Tibial nerve (tissue), 4 donors: ENCODE measurements around the gene FBXW2. TPM values are rescaled to one million over a fixed set of nuclear protein-coding genes. Genes with fewer than 3 reads are reported as not detected.

Experiments
- DNase-seq, 2 donors: peaks; one replicate each; pipeline ENCODE4 v3.0.0-alpha.2; 2019; ENCODE audit warnings: low spot score in 2 of 2
- H3K27ac ChIP-seq, 4 donors: fragments of 200-600 bp; sonication (generic) in 3 of 4; one replicate each; pipeline ENCODE4 v1.5.1; 2017 to 2019; ENCODE audit warnings: mild to moderate bottlenecking in 1 of 4
- H3K27me3 ChIP-seq, 2 donors: fragments of 200-600 bp; sonication (generic) in 1 of 2; one replicate each; pipeline versions ENCODE4 v1.5.1 to v1.6.0; 2017 to 2019
- H3K36me3 ChIP-seq, 3 donors: fragments of 200-600 bp; sonication (generic); one replicate each; pipeline ENCODE4 v1.5.1; 2018 to 2019
- H3K4me1 ChIP-seq, 4 donors: fragments of 200-600 bp; sonication (generic) in 3 of 4; one replicate each; pipeline ENCODE4 v1.5.1; 2017 to 2019
- H3K4me3 ChIP-seq, 4 donors: fragments of 200-600 bp; sonication (generic) in 3 of 4; one replicate each; pipeline ENCODE4 v1.5.1; 2017 to 2019; ENCODE audit warnings: mild to moderate bottlenecking in 1 of 4, moderate library complexity in 1 of 4
- H3K9me3 ChIP-seq, 4 donors: fragments of 200-600 bp; sonication (generic) in 3 of 4; one replicate each; pipeline ENCODE4 v1.5.1; 2017 to 2019
- EP300 ChIP-seq, 2 donors: sonication (generic); formaldehyde crosslinking; IDR thresholded peaks; one replicate each; pipeline ENCODE4 v1.6.1; 2017; ENCODE audit warnings: antibody characterized with exemption in 2 of 2, mild to moderate bottlenecking in 1 of 2
- POLR2A ChIP-seq, 2 donors: fragments of 450-650 bp; IDR thresholded peaks; one replicate each; pipeline ENCODE4 v1.6.1; 2017; ENCODE audit warnings: antibody characterized with exemption in 2 of 2, mild to moderate bottlenecking in 2 of 2, moderate library complexity in 2 of 2
- WGBS, 2 donors: methylation state at CpG; one replicate each; pipeline ENCODE4 v1.1.5; 2018; 5-methylcytosine and 5-hydroxymethylcytosine counted together
- total RNA-seq, 4 donors: library from RNA; depleted of rRNA; stranded (reverse); fragments of >200 nt; gene quantifications; one replicate each; pipeline ENCODE4 v1.1.0, GENCODE V29; 2016
- TF ChIP-seq, protein P1 (sequence below), 5 experiments: fragments of 200-600 bp in 3 of 5; fragments of 450-650 bp in 2 of 5; sonication (generic) in 3 of 5; IDR thresholded peaks; one replicate each; pipeline ENCODE4 v1.5.1; 2016 to 2019; ENCODE audit warnings: antibody characterized with exemption in 5 of 5, mild to moderate bottlenecking in 3 of 5, moderate library complexity in 2 of 5

The FBXW2 gene
- total RNA-seq, 4 donors from 2014 or later: 33.9 to 56.6 (median 45.7) TPM

DNA sequence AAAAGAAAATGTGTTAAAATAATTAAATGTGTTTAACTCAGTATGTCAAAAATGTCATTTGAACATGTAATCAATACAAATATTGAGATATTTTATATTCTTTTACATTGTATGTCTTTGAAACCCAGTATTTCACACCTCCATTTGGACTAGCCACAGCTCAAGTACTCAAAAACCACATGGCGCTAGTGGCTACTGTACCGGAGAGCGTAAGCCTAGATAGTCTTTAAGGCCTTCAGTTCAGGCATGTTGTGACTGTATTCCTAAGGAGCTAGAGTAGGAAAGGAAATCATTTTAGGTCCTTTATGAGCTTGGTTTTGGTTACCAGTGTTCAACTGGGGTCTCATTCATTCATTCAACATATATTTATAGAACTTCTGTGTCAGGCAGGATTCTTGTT is 12.8 kb downstream of the FBXW2 start:
- TF ChIP-seq, protein P1, sequence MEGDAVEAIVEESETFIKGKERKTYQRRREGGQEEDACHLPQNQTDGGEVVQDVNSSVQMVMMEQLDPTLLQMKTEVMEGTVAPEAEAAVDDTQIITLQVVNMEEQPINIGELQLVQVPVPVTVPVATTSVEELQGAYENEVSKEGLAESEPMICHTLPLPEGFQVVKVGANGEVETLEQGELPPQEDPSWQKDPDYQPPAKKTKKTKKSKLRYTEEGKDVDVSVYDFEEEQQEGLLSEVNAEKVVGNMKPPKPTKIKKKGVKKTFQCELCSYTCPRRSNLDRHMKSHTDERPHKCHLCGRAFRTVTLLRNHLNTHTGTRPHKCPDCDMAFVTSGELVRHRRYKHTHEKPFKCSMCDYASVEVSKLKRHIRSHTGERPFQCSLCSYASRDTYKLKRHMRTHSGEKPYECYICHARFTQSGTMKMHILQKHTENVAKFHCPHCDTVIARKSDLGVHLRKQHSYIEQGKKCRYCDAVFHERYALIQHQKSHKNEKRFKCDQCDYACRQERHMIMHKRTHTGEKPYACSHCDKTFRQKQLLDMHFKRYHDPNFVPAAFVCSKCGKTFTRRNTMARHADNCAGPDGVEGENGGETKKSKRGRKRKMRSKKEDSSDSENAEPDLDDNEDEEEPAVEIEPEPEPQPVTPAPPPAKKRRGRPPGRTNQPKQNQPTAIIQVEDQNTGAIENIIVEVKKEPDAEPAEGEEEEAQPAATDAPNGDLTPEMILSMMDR (IDR thresholded peaks at IDR 0.05): no peak
- TF ChIP-seq POLR2A (IDR thresholded peaks at IDR 0.05): no peak
- TF ChIP-seq EP300 (IDR thresholded peaks at IDR 0.05): no peak

DNA sequence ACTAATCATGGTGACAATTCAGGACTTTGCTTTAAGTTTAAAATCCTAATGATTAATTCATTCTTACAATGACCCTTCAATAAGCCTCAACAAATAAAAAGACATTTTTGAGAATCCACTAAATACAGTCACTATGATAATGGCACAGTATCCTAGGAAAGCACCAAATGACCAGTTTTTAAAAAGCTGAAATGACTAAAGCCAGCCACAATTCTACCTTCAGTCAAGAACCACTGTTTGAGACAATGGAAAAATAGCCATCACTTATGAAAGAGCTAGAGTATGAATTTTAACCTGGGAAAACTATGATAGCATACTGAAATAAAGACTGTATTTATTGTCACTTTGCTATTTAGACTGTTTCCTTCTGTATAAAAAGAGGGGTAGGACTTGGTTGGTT is 14.0 kb downstream of the FBXW2 start:
- H3K36me3 ChIP-seq: peaks cover 0 to 59% (median 2%) of the 10 kb centered on the region in 3 donors
- H3K9me3 ChIP-seq: no peaks in the 10 kb centered on the region
- H3K4me1 ChIP-seq: peaks cover 0 to 15% (median 2%) of the 10 kb centered on the region in 4 donors
- H3K27me3 ChIP-seq: no peaks in the 10 kb centered on the region
- no peak for DNase-seq
- H3K4me3 ChIP-seq: no peak overlapping the region
- no peak overlapping the region for H3K27ac ChIP-seq
- TF ChIP-seq POLR2A (IDR thresholded peaks at IDR 0.05) (no peak), EP300 (IDR thresholded peaks at IDR 0.05) (no peak)
- TF ChIP-seq, protein P1 (IDR thresholded peaks at IDR 0.05): no peak

More for the DNA sequence above, 12.8 kb downstream of the FBXW2 start:
- Histone ChIP-seq H3K9me3 (no peaks in the 10 kb centered on the region), H3K27me3 (no peaks in the 10 kb centered on the region), H3K36me3 (peaks cover 0 to 56% (median 2%) of the 10 kb centered on the region in 3 donors), H3K4me3 (no peak overlapping the region), H3K27ac (no peak overlapping the region), H3K4me1 (peaks cover 0 to 17% (median 2%) of the 10 kb centered on the region in 4 donors)
- 94 to 99% methylated on average over 3 of the region's 3 CpGs for whole genome bisulfite sequencing, 2 donors
- no peak for DNase-seq

DNA sequence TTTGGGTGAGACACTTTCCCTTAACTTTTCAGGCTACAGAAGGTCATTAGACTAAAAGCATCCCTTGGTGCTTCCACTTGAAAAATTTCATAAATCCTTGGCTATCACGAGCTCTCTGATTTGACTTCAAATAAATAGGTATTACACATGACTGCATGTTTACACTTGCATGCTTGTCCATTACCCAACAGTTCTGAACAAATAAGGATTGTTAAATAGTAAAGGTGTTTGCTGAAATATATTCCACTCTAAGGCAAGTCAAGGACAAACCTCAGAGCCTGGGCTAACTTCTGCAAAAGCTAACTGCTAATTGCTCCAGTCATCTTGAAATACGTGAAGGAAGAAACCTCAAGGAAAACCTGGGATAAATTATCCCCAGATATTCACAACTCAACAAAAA is 14.5 kb downstream of the FBXW2 start:
- Histone ChIP-seq H3K27ac (no peak overlapping the region), H3K9me3 (no peaks in the 10 kb centered on the region), H3K4me3 (no peak overlapping the region), H3K36me3 (peaks cover 0 to 62% (median 2%) of the 10 kb centered on the region in 3 donors), H3K4me1 (peaks cover 0 to 10% (median 2%) of the 10 kb centered on the region in 4 donors), H3K27me3 (no peaks in the 10 kb centered on the region)
- WGBS, 2 donors: 70 to 81% methylated on average over 2 of the region's 2 CpGs
- no peak for DNase-seq
- TF ChIP-seq, protein P1 (IDR thresholded peaks at IDR 0.05): no peak
- TF ChIP-seq POLR2A (IDR thresholded peaks at IDR 0.05): no peak
- TF ChIP-seq EP300 (IDR thresholded peaks at IDR 0.05): no peak

DNA sequence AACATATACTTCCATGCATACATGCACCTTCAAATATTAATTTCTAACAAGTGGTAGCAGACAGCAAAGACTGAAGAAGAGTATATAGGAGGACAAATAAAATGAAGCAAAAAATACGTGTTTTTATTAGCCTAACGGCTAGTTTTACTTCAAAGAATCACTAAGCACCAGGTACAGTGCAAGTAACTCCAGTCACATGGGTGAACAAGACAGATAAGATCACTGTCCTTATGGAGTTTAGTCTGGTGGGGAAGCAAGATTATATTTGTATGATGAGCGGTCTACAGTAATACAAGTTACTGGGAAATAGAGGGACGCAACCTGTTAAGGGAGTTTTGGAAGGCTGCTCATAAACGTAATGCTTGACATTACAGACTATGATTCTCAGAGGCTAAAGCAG is 16.0 kb downstream of the FBXW2 start:
- Histone ChIP-seq H3K9me3 (no peaks in the 10 kb centered on the region), H3K4me3 (no peak overlapping the region), H3K36me3 (peaks cover 0 to 74% (median 2%) of the 10 kb centered on the region in 3 donors), H3K27me3 (no peaks in the 10 kb centered on the region), H3K4me1 (no peaks in the 10 kb centered on the region), H3K27ac (no peak overlapping the region)
- WGBS, 2 donors: 92 to 93% methylated on average over 5 of the region's 5 CpGs
- TF ChIP-seq, protein P1 (IDR thresholded peaks at IDR 0.05): no peak
- TF ChIP-seq EP300 (IDR thresholded peaks at IDR 0.05) (no peak), POLR2A (IDR thresholded peaks at IDR 0.05) (no peak)
- no peak for DNase-seq

DNA sequence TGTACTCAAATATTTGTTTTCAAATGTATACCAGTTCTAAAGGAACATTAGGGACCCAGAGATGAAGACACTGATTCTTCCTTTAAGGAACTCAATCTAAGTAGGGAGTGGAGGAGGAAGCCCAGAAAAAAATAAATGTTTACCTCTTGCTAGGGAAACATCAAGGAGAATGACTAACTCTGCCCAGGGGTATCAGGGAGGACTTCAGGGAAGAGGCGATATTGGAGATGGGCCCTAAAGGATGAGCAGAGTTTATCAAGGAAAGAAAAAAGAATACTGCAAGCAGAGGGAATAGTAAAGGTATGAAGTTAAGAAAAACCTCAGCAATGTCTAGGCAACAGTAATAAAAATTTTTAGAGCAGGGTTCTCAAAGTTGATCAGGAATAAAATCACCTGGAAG is 16.4 kb downstream of the FBXW2 start:
- 93 to 98% methylated on average over 1 of the region's 1 CpG for WGBS, 2 donors
- Histone ChIP-seq H3K27ac (no peak overlapping the region), H3K36me3 (peaks cover 0 to 73% (median 2%) of the 10 kb centered on the region in 3 donors), H3K9me3 (no peaks in the 10 kb centered on the region), H3K4me1 (no peaks in the 10 kb centered on the region), H3K27me3 (no peaks in the 10 kb centered on the region), H3K4me3 (no peak overlapping the region)
- TF ChIP-seq EP300 (IDR thresholded peaks at IDR 0.05) (no peak), POLR2A (IDR thresholded peaks at IDR 0.05) (no peak)
- TF ChIP-seq, protein P1 (IDR thresholded peaks at IDR 0.05): no peak
- DNase-seq: no peak
